ENCODE results near the gene KCP.

KCP gene

DNA sequence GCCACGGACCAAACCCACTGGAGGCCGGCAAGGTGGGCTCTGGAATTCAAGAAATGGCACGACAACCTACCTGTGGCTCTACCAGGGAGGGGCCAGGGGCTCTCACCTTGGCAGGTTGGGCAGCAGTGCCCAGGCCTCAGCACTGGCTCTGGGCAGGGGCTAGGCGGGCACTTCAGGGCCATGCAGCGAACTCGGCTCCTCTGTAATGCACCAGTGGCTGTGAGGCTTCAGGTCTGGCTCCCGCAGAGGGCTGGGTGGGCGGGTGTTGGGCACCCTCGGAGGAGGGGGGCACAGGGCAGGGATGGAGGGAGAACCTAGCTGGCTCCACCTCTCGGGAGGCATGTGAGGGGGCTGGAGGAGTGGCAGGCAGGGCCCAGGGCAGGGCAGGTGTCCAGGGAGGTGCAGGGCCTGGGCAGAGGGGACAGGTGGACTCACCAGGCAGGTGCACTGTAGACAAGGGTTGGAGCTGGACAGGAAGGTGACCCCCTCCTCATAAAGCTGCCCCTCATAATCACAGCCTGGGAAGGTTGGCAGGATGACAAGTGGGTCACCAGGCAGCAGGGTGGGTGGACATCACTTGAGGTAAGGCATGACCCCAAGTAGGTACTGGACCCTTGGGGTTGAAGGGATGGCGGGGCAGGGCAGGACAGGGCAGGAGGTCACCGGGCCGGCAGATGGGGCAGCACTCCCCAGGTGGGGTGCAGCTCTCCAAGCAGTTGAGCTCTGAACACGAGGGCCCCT lies 6.7 kb downstream of the KCP start:
- ATAC-seq (replicated peaks; ENCODE audit: extremely low read depth, poor library complexity, severe bottlenecking) = no peak
- H3K9me3 Mint-ChIP-seq = no peaks in the 10 kb centered on the region

GRCh38 chr7:128902761-128903585 lies 7.5 kb downstream of the KCP start:
- DNase-seq (ENCODE audit: low spot score in 2 of 2) (no peak), ATAC-seq (replicated peaks; ENCODE audit: extremely low read depth, poor library complexity, severe bottlenecking) (no peak)
- Mint-ChIP-seq H3K36me3 (ENCODE audit: insufficient read depth) (peaks cover 1% of the 10 kb centered on the region), H3K4me1 (peaks cover 7% of the 10 kb centered on the region), H3K9me3 (no peaks in the 10 kb centered on the region), H3K27me3 (peaks cover 58% of the 10 kb centered on the region), H3K4me3 (no peak overlapping the region), H3K27ac (ENCODE audit: low read depth) (no peak overlapping the region)

More for the DNA sequence above, 6.7 kb downstream of the KCP start:
- H3K27ac Mint-ChIP-seq (ENCODE audit: low read depth) = no peak overlapping the region
- peaks cover 7% of the 10 kb centered on the region for H3K4me1 Mint-ChIP-seq
- peaks cover 66% of the 10 kb centered on the region for H3K27me3 Mint-ChIP-seq
- peaks cover 1% of the 10 kb centered on the region for H3K36me3 Mint-ChIP-seq (ENCODE audit: insufficient read depth)
- H3K4me3 Mint-ChIP-seq = no peak overlapping the region
- no peak for DNase-seq (ENCODE audit: low spot score in 2 of 2)

DNA sequence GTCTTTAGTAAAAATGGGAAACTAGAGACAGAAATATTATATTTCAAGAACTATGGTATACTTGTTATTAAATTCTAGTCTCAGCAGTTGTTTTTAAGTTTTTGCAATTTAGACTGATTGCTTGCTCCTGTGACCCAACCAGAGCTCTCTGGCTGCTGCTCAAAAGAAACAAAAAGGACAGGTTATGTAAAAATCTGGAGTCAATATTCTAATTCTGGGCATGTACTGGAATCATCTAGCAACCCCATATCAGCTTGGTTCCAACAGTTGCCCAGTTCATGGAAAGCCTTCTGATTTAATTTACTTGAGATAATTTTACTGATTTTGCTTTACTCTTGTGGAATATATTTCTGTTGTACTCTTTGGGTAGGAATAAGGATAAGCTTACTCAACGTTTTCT lies 10.3 kb downstream of the KCP start:
- peaks cover 31% of the 10 kb centered on the region for H3K27me3 Mint-ChIP-seq
- no peak for ATAC-seq (replicated peaks; ENCODE audit: extremely low read depth, poor library complexity, severe bottlenecking)
- H3K36me3 Mint-ChIP-seq (ENCODE audit: insufficient read depth) = peaks cover 1% of the 10 kb centered on the region
- H3K4me1 Mint-ChIP-seq = peaks cover 7% of the 10 kb centered on the region
- H3K4me3 Mint-ChIP-seq = no peak overlapping the region
- no peak overlapping the region for H3K27ac Mint-ChIP-seq (ENCODE audit: low read depth)
- no peaks in the 10 kb centered on the region for H3K9me3 Mint-ChIP-seq
- DNase-seq (ENCODE audit: low spot score in 2 of 2) = no peak

GRCh38 chr7:128899392-128899791 lies 11.1 kb downstream of the KCP start:
- Mint-ChIP-seq H3K4me1 (peaks cover 1% of the 10 kb centered on the region), H3K9me3 (no peaks in the 10 kb centered on the region), H3K4me3 (no peak overlapping the region), H3K27me3 (peaks cover 22% of the 10 kb centered on the region), H3K36me3 (ENCODE audit: insufficient read depth) (no peaks in the 10 kb centered on the region), H3K27ac (ENCODE audit: low read depth) (no peak overlapping the region)
- ATAC-seq (replicated peaks; ENCODE audit: extremely low read depth, poor library complexity, severe bottlenecking) (no peak), DNase-seq (ENCODE audit: low spot score in 2 of 2) (no peak)

- no peaks in the 10 kb centered on the region for H3K9me3 Mint-ChIP-seq
Measured at GRCh38 chr7:128895320-128895719, 15.2 kb downstream of the KCP start.

DNA sequence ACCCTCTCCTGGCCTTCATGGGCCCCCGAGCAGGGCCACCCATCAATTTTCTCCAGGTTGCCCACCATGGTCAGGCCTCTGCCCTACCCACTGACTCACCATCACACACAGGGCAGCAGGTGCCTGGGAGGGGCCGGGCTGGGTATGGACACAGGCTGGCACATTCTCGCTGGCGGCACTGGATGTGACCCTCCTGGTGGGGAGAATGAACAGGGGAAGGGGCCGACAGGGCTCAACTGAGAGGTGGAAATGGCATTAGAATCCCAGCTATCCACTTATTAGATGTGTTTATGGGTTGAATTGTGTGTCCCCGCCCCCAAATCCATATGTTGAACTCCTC lies 16.4 kb downstream of the KCP start:
- DNase-seq (ENCODE audit: low spot score in 2 of 2) = no peak
- Mint-ChIP-seq H3K27ac (ENCODE audit: low read depth) (no peak overlapping the region), H3K9me3 (no peaks in the 10 kb centered on the region), H3K4me1 (no peaks in the 10 kb centered on the region), H3K27me3 (no peaks in the 10 kb centered on the region), H3K4me3 (no peak overlapping the region), H3K36me3 (ENCODE audit: insufficient read depth) (peaks cover 1% of the 10 kb centered on the region)
- no peak for ATAC-seq (replicated peaks; ENCODE audit: extremely low read depth, poor library complexity, severe bottlenecking)

More at GRCh38 chr7:128895320-128895719, 15.2 kb downstream of the KCP start:
- Mint-ChIP-seq H3K27ac (ENCODE audit: low read depth) (no peak overlapping the region), H3K4me1 (no peaks in the 10 kb centered on the region), H3K27me3 (no peaks in the 10 kb centered on the region), H3K4me3 (no peak overlapping the region), H3K36me3 (ENCODE audit: insufficient read depth) (peaks cover 1% of the 10 kb centered on the region)
- ATAC-seq (replicated peaks; ENCODE audit: extremely low read depth, poor library complexity, severe bottlenecking) (no peak), DNase-seq (ENCODE audit: low spot score in 2 of 2) (no peak)

DNA sequence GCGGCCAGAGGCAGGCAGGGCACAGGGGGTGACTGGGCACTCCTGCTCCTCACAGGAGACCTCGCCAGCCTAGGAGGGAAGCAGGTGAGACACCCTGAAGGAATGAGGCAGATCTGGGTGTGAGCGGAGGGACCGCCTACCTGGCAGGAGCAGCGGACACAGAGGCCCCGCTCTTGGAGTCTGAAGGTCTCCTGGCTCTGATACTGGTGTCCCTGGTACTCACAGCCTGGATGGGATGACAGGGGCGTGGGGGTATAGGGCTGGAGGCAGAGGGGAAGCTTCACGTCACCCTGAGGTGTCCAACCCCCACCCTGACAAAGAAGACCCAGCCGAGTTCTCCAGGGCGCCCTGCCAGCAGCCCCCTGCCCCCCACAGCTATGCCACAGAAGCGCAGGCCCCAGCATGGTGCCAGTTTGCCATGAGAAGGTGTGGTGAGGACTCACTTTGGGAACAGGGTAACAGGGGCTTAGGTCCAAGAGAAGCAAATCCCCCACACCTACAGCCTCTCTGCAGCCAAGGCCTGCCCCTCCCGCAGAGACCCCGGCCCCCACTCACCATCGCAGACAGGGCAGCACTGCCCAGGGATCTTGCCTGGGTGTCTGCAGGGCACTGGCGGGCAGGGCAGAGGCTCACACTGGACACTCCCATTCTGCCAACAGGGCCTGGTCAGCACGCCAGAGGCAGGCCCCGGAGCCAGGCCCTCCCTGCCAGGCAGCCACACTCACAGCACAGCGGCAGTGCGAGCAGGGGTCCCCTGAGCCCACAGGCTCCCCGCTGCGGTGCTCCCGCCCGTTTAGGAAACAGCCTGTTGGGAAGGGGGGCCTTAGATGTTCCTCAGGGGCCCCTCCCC lies 17.0 kb downstream of the KCP start:
- Mint-ChIP-seq H3K4me3 (no peak overlapping the region), H3K27ac (ENCODE audit: low read depth) (no peak overlapping the region), H3K9me3 (no peaks in the 10 kb centered on the region), H3K36me3 (ENCODE audit: insufficient read depth) (peaks cover 1% of the 10 kb centered on the region), H3K4me1 (no peaks in the 10 kb centered on the region), H3K27me3 (no peaks in the 10 kb centered on the region)
- DNase-seq (ENCODE audit: low spot score in 2 of 2) = no peak
- ATAC-seq (replicated peaks; ENCODE audit: extremely low read depth, poor library complexity, severe bottlenecking) = no peak

GRCh38 chr7:128892521-128893250 lies 17.8 kb downstream of the KCP start:
- no peak for DNase-seq (ENCODE audit: low spot score in 2 of 2)
- H3K27ac Mint-ChIP-seq (ENCODE audit: low read depth) = no peak overlapping the region
- H3K4me3 Mint-ChIP-seq = no peak overlapping the region
- H3K27me3 Mint-ChIP-seq = no peaks in the 10 kb centered on the region
- H3K4me1 Mint-ChIP-seq = no peaks in the 10 kb centered on the region
- ATAC-seq (replicated peaks; ENCODE audit: extremely low read depth, poor library complexity, severe bottlenecking) = no peak
- no peaks in the 10 kb centered on the region for H3K9me3 Mint-ChIP-seq
- H3K36me3 Mint-ChIP-seq (ENCODE audit: insufficient read depth) = peaks cover 1% of the 10 kb centered on the region

- DNase-seq (ENCODE audit: low spot score in 2 of 2) (no peak), ATAC-seq (replicated peaks; ENCODE audit: extremely low read depth, poor library complexity, severe bottlenecking) (no peak)
- Mint-ChIP-seq H3K27ac (ENCODE audit: low read depth) (no peak overlapping the region), H3K9me3 (no peaks in the 10 kb centered on the region), H3K36me3 (ENCODE audit: insufficient read depth) (peaks cover 1% of the 10 kb centered on the region), H3K4me3 (no peak overlapping the region), H3K4me1 (no peaks in the 10 kb centered on the region), H3K27me3 (no peaks in the 10 kb centered on the region)
Measured at GRCh38 chr7:128891942-128892269, 18.6 kb downstream of the KCP start.

- DNase-seq (ENCODE audit: low spot score in 2 of 2) = no peak
- no peak overlapping the region for H3K4me3 Mint-ChIP-seq
Measured at GRCh38 chr7:128891110-128891941, 19.2 kb downstream of the KCP start.

GRCh38 chr7:128890306-128891109 lies 20.0 kb downstream of the KCP start:
- no peaks in the 10 kb centered on the region for H3K27me3 Mint-ChIP-seq
- H3K4me3 Mint-ChIP-seq = no peak overlapping the region
- peaks cover 1% of the 10 kb centered on the region for H3K36me3 Mint-ChIP-seq (ENCODE audit: insufficient read depth)
- no peaks in the 10 kb centered on the region for H3K9me3 Mint-ChIP-seq
- no peak for DNase-seq (ENCODE audit: low spot score in 2 of 2)
- ATAC-seq (replicated peaks; ENCODE audit: extremely low read depth, poor library complexity, severe bottlenecking) = no peak
- no peaks in the 10 kb centered on the region for H3K4me1 Mint-ChIP-seq
- H3K27ac Mint-ChIP-seq (ENCODE audit: low read depth) = no peak overlapping the region

More at GRCh38 chr7:128891110-128891941, 19.2 kb downstream of the KCP start:
- Mint-ChIP-seq H3K27ac (ENCODE audit: low read depth) (no peak overlapping the region), H3K9me3 (no peaks in the 10 kb centered on the region), H3K36me3 (ENCODE audit: insufficient read depth) (peaks cover 1% of the 10 kb centered on the region), H3K27me3 (no peaks in the 10 kb centered on the region), H3K4me1 (no peaks in the 10 kb centered on the region)
- no peak for ATAC-seq (replicated peaks; ENCODE audit: extremely low read depth, poor library complexity, severe bottlenecking)

Measured in central memory CD8-positive, alpha-beta T cell (primary cell).